ENCODE data around the gene MS4A10. TPM values are rescaled to one million over a fixed set of nuclear protein-coding genes. Genes with fewer than 3 reads are reported as not detected.

MS4A10 gene
- polyA plus RNA-seq, 1 donor (not counting 4 experiments of a cell fraction or from before 2014, with no cell fraction given): not detected

- H3K9ac ChIP-seq (ENCODE audit: control insufficient read depth, extremely low read depth, insufficient read depth, low read length): no peak overlapping the region
- no peak overlapping the region for H2AFZ ChIP-seq (ENCODE audit: control insufficient read depth, low read length)
- H3K36me3 ChIP-seq (ENCODE audit: control insufficient read depth in 2 of 2, extremely low read depth in 1 of 2, insufficient read depth in 2 of 2, low read length in 2 of 2): no peaks in the 10 kb centered on the region
- H3K9me1 ChIP-seq (ENCODE audit: control insufficient read depth, extremely low read depth, insufficient read depth, low read length): no peaks in the 10 kb centered on the region
- H3K4me1 ChIP-seq (ENCODE audit: control insufficient read depth, extremely low read depth, insufficient read depth, low read length): no peaks in the 10 kb centered on the region
- no peaks in the 10 kb centered on the region for H3K79me2 ChIP-seq (ENCODE audit: control insufficient read depth, insufficient read depth, low read length)
- no peak overlapping the region for H3K4me3 ChIP-seq (ENCODE audit: control insufficient read depth in 2 of 3, extremely low read depth in 1 of 3, insufficient read depth in 2 of 3, low read depth in 1 of 3, low read length in 3 of 3)
- DNase-seq (ENCODE audit: low read depth, low spot score): no peak
- H3K9me3 ChIP-seq (ENCODE audit: control insufficient read depth, low read depth, low read length): no peaks in the 10 kb centered on the region
- dilution Hi-C loops (cut with MboI; ENCODE audit: extremely low pct_ligation_motif_present, low sequenced_read_pairs): no loop called here
- H3K4me2 ChIP-seq (ENCODE audit: control insufficient read depth, extremely low read depth, insufficient read depth, low read depth, low read length): no peak overlapping the region
- no peaks in the 10 kb centered on the region for H3K27me3 ChIP-seq (ENCODE audit: control insufficient read depth, extremely low read depth, insufficient read depth, low read length)
- TF ChIP-seq, protein P1, sequence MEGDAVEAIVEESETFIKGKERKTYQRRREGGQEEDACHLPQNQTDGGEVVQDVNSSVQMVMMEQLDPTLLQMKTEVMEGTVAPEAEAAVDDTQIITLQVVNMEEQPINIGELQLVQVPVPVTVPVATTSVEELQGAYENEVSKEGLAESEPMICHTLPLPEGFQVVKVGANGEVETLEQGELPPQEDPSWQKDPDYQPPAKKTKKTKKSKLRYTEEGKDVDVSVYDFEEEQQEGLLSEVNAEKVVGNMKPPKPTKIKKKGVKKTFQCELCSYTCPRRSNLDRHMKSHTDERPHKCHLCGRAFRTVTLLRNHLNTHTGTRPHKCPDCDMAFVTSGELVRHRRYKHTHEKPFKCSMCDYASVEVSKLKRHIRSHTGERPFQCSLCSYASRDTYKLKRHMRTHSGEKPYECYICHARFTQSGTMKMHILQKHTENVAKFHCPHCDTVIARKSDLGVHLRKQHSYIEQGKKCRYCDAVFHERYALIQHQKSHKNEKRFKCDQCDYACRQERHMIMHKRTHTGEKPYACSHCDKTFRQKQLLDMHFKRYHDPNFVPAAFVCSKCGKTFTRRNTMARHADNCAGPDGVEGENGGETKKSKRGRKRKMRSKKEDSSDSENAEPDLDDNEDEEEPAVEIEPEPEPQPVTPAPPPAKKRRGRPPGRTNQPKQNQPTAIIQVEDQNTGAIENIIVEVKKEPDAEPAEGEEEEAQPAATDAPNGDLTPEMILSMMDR (optimal IDR thresholded peaks at IDR 0.05 in 1 of 3, IDR thresholded peaks at IDR 0.05 in 1 of 3, conservative IDR thresholded peaks at IDR 0.05 in 1 of 3; ENCODE audit: extremely low read depth in 1 of 3, insufficient read depth in 2 of 3, low read length in 3 of 3): no peak
- no peak for TF ChIP-seq EZH2 (IDR thresholded peaks at IDR 0.05; ENCODE audit: low read length)
- no peak for FAIRE-seq
- H3K27ac ChIP-seq (ENCODE audit: control insufficient read depth, insufficient read depth, low read length): no peak overlapping the region
- no peaks in the 10 kb centered on the region for H4K20me1 ChIP-seq (ENCODE audit: control insufficient read depth, extremely low read depth, insufficient read depth, low read length)
Measured at GRCh38 chr11:60740573-60740972, 44.6 kb upstream of the MS4A10 start.

DNA sequence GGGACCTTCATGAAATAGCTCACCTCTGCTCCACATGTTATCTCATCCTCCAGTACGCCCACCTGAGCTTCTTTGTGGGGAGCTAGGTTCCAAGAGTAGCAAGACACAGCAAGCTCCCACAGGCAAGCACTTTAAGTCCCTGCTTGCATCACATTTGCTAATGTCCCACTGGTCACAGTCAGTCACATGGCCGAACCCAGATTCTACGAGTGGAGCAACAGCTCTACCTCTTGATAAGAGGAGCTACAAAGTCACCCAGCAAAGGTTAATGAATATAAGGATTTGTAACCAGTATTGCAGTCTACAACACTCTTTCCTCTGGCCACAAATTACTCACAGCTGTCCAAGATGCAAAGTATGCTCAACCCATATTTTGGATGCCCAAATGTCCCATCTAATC lies 43.7 kb upstream of the MS4A10 start:
- DNase-seq (ENCODE audit: low read depth, low spot score): no peak

More for the DNA sequence above, 43.7 kb upstream of the MS4A10 start:
- dilution Hi-C loops (cut with MboI; ENCODE audit: extremely low pct_ligation_motif_present, low sequenced_read_pairs): no loop called here
- Histone ChIP-seq H3K9ac (ENCODE audit: control insufficient read depth, extremely low read depth, insufficient read depth, low read length) (no peak overlapping the region), H3K9me1 (ENCODE audit: control insufficient read depth, extremely low read depth, insufficient read depth, low read length) (no peaks in the 10 kb centered on the region), H3K4me2 (ENCODE audit: control insufficient read depth, extremely low read depth, insufficient read depth, low read depth, low read length) (no peak overlapping the region), H3K27ac (ENCODE audit: control insufficient read depth, insufficient read depth, low read length) (no peak overlapping the region), H3K27me3 (ENCODE audit: control insufficient read depth, extremely low read depth, insufficient read depth, low read length) (no peaks in the 10 kb centered on the region), H3K4me1 (ENCODE audit: control insufficient read depth, extremely low read depth, insufficient read depth, low read length) (no peaks in the 10 kb centered on the region), H4K20me1 (ENCODE audit: control insufficient read depth, extremely low read depth, insufficient read depth, low read length) (no peaks in the 10 kb centered on the region), H3K9me3 (ENCODE audit: control insufficient read depth, low read depth, low read length) (no peaks in the 10 kb centered on the region), H2AFZ (ENCODE audit: control insufficient read depth, low read length) (no peak overlapping the region), H3K4me3 (ENCODE audit: control insufficient read depth in 2 of 3, extremely low read depth in 1 of 3, insufficient read depth in 2 of 3, low read depth in 1 of 3, low read length in 3 of 3) (no peak overlapping the region), H3K79me2 (ENCODE audit: control insufficient read depth, insufficient read depth, low read length) (no peaks in the 10 kb centered on the region), H3K36me3 (ENCODE audit: control insufficient read depth in 2 of 2, extremely low read depth in 1 of 2, insufficient read depth in 2 of 2, low read length in 2 of 2) (no peaks in the 10 kb centered on the region)
- TF ChIP-seq EZH2 (IDR thresholded peaks at IDR 0.05; ENCODE audit: low read length): no peak
- TF ChIP-seq, protein P1 (optimal IDR thresholded peaks at IDR 0.05 in 1 of 3, IDR thresholded peaks at IDR 0.05 in 1 of 3, conservative IDR thresholded peaks at IDR 0.05 in 1 of 3; ENCODE audit: extremely low read depth in 1 of 3, insufficient read depth in 2 of 3, low read length in 3 of 3): no peak
- no peak for FAIRE-seq
